22Rv1 (cell line): ENCODE results near the gene MXI1.

ENCODE experiments used
- H3K27ac ChIP-seq: fragments of 450-650 bp; 2 replicates; pipeline ENCODE4 v1.5.1; 2017
- CTCF ChIP-seq: fragments of 450-650 bp; IDR thresholded peaks from 2 replicates; pipeline ENCODE4 v1.5.1; 2017; ENCODE audit warnings: mild to moderate bottlenecking
- ZFX ChIP-seq: fragments of 450-650 bp; IDR thresholded peaks from 2 replicates; pipeline ENCODE4 v1.6.1; 2017; ENCODE audit warnings: antibody characterized with exemption, borderline replicate concordance

The MXI1 gene

GRCh38 chr10:110205051-110205675 lies 2.2 kb upstream of the MXI1 start:
- H3K27ac ChIP-seq: no peak overlapping the region
- TF ChIP-seq ZFX (no peak), CTCF (no peak)

- peak overlapping the region; percentile 86 for H3K27ac ChIP-seq
- no peak for TF ChIP-seq CTCF
- TF ChIP-seq ZFX: no peak
These were observed 604 bp downstream of the MXI1 start for GRCh38 chr10:110207805-110208613.

- TF ChIP-seq CTCF (no peak), ZFX (no peak)
- peak overlapping the region; percentile 86 for H3K27ac ChIP-seq
These were observed 1.4 kb downstream of the MXI1 start for GRCh38 chr10:110208614-110209453.

- peak overlapping the region; percentile 86 for H3K27ac ChIP-seq
- no peak for TF ChIP-seq CTCF
- no peak for TF ChIP-seq ZFX
These were observed 2.1 kb downstream of the MXI1 start for GRCh38 chr10:110209454-110209925.

GRCh38 chr10:110209926-110210673 lies 2.7 kb downstream of the MXI1 start:
- no peak for TF ChIP-seq ZFX
- TF ChIP-seq CTCF: no peak

GRCh38 chr10:110210674-110211464 lies 3.5 kb downstream of the MXI1 start:
- no peak for TF ChIP-seq ZFX
- 0 out of 2 replicates have a peak, but pooled peaks have one; percentile 4 for TF ChIP-seq CTCF
- peak overlapping the region; percentile 86 for H3K27ac ChIP-seq

More at GRCh38 chr10:110209926-110210673, 2.7 kb downstream of the MXI1 start:
- H3K27ac ChIP-seq: peak overlapping the region; percentile 86
